HepG2 (cell line): ENCODE results near the gene HSD3B7. TPM values are rescaled to one million over a fixed set of nuclear protein-coding genes. Genes with fewer than 3 reads are reported as not detected.

Source experiments
- ADNP ChIP-seq: sonication (generic); formaldehyde crosslinking; IDR thresholded peaks from 2 replicates; pipeline ENCODE4 v1.4.0; 2020; ENCODE audit warnings: missing genetic modification reagents
- CHCHD3 ChIP-seq: sonication (generic); formaldehyde crosslinking; IDR thresholded peaks from 2 replicates; pipeline ENCODE4 v1.8.0; 2022; ENCODE audit warnings: mild to moderate bottlenecking, missing genetic modification reagents, moderate library complexity
- EP300 ChIP-seq, 3 experiments: sonication (generic) in 1 of 3; formaldehyde crosslinking in 1 of 3; IDR thresholded peaks; 2 replicates each; pipeline versions ENCODE4 v1.5.1 to v1.6.1; 2011 to 2020; ENCODE audit warnings: low read depth in 2 of 3, low read length in 2 of 3, borderline replicate concordance in 1 of 3, improper control_type of control experiment in 1 of 3, mild to moderate bottlenecking in 1 of 3, missing genetic modification reagents in 1 of 3, moderate library complexity in 1 of 3
- FOXA1 ChIP-seq, 2 experiments: fragments of 450-650 bp in 1 of 2; sonication (generic) in 1 of 2; formaldehyde crosslinking in 1 of 2; IDR thresholded peaks; 2 replicates each; pipeline versions ENCODE4 v1.4.0 to v1.6.1; 2016 to 2020; ENCODE audit warnings: missing genetic modification reagents in 1 of 2
- MED8 ChIP-seq: sonication (generic); formaldehyde crosslinking; IDR thresholded peaks from 2 replicates; pipeline ENCODE4 v1.8.1; 2023; ENCODE audit warnings: mild to moderate bottlenecking, missing genetic modification reagents; ENCODE audit not compliant: insufficient replicate concordance
- RARG ChIP-seq: sonication (generic); formaldehyde crosslinking; IDR thresholded peaks from 2 replicates; pipeline ENCODE4 v1.4.0; 2020; ENCODE audit warnings: low read depth, mild to moderate bottlenecking, missing genetic modification reagents
- SP140L ChIP-seq: sonication (generic); formaldehyde crosslinking; IDR thresholded peaks from 2 replicates; pipeline ENCODE4 v1.4.0; 2020; ENCODE audit warnings: missing genetic modification reagents, borderline replicate concordance
- TAF15 ChIP-seq: fragments of 200-400 bp; formaldehyde crosslinking; IDR thresholded peaks from one replicate; pipeline ENCODE4 v1.6.1; 2018; ENCODE audit warnings: mild to moderate bottlenecking, low read depth, low read length; ENCODE audit not compliant: poor library complexity, severe bottlenecking
- TGIF2 ChIP-seq: IDR thresholded peaks from 2 replicates; pipeline ENCODE4 v1.6.1; 2016; ENCODE audit warnings: control low read depth, missing compliant biosample characterization
- TMF1 ChIP-seq: sonication (generic); formaldehyde crosslinking; IDR thresholded peaks from 2 replicates; pipeline ENCODE4 v1.8.1; 2022; ENCODE audit warnings: low read depth, missing genetic modification reagents
- XRCC5 ChIP-seq: fragments of 200-400 bp; formaldehyde crosslinking; optimal IDR thresholded peaks from 2 replicates; pipeline ENCODE3; 2017; ENCODE audit warnings: mild to moderate bottlenecking, low read length
- ZNF3 ChIP-seq: IDR thresholded peaks from 2 replicates; pipeline ENCODE4 v1.7.0; 2017; ENCODE audit warnings: inconsistent platforms
- ZNF746 ChIP-seq: sonication (generic); formaldehyde crosslinking; IDR thresholded peaks from 2 replicates; pipeline ENCODE4 v1.8.0; 2022; ENCODE audit warnings: mild to moderate bottlenecking, missing genetic modification reagents
- polyA plus RNA-seq, 8 experiments: library from polyadenylated mRNA; depleted of rRNA in 3 of 8; stranded (reverse) in 7 of 8; unstranded in 1 of 8; fragments of >200 nt; fragmentation: Illumina TruSeq in 4 of 8; extraction: Trizol in 4 of 8; gene quantifications; 2 replicates each; pipeline versions ENCODE4 v1.2.1 to v1.2.3, GENCODE V29; 2011 to 2016; ENCODE audit warnings: low read depth in 4 of 8, missing spikeins in 1 of 8, mixed read lengths in 1 of 8; ENCODE audit not compliant: insufficient read depth in 1 of 8
- total RNA-seq, 5 experiments: library from RNA; depleted of rRNA; stranded (reverse); fragments of >200 nt; fragmentation: Illumina TruSeq; extraction: Trizol; gene quantifications; 2 replicates each; pipeline ENCODE4 v1.2.3, GENCODE V29; 2016; ENCODE audit warnings: low read depth in 1 of 5
- TF ChIP-seq, protein P1 (sequence below): sonication (generic); formaldehyde crosslinking; IDR thresholded peaks from 2 replicates; pipeline ENCODE4 v1.4.0; 2020; ENCODE audit warnings: missing genetic modification reagents
- TF ChIP-seq, protein P2 (sequence below): sonication (generic); formaldehyde crosslinking; IDR thresholded peaks from 2 replicates; pipeline ENCODE4 v1.5.0; 2020; ENCODE audit warnings: missing genetic modification reagents
- TF ChIP-seq, protein P3 (sequence below): sonication (generic); formaldehyde crosslinking; IDR thresholded peaks from 2 replicates; pipeline ENCODE4 v1.8.1; 2023; ENCODE audit warnings: mild to moderate bottlenecking, inconsistent platforms, moderate library complexity, missing genetic modification reagents, borderline replicate concordance
- TF ChIP-seq, protein P4 (sequence below): sonication (generic); formaldehyde crosslinking; IDR thresholded peaks from 2 replicates; pipeline ENCODE4 v1.5.0; 2020; ENCODE audit warnings: missing genetic modification reagents

The HSD3B7 gene
- total and polyA plus RNA-seq, 2 of the 13 experiments (the other 11 are each of a cell fraction or from before 2014, with no cell fraction given): 32.9 to 69.7 TPM

DNA sequence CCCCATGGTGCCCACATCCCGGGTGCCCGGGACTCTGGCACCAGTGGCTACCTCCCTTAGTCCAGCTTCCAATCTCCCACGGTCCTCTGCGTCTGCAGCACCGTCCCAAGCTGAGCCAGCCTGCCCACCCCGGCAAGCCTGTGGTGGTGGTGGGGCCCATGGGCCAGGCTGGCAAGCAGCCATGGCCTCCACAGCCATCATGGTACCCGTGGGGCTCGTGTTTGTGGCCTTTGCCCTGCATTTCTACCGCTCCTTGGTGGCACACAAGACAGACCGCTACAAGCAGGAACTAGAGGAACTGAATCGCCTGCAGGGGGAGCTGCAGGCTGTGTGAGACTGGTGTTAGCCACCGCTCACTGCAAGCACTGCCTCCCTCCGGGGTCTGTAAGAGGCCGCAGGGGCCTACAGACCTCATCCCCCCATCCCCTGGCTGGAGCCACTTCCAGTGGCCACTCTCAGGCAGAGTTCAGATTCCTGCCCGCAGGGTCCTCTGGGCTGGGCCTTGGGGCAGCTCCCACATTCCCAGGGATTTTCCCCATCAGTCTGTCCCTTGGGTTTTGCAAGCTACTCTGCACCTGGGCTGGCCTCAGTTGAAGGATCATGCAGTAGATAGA, 31.4 kb upstream of the HSD3B7 start (continued):
- TF ChIP-seq SP140L (no peak), ADNP (CRISPR knock-in tag) (no peak), ZNF3 (CRISPR knock-in tag) (no peak), TMF1 (CRISPR knock-in tag) (no peak), TGIF2 (CRISPR knock-in tag) (no peak), RARG (CRISPR knock-in tag) (no peak), CHCHD3 (CRISPR knock-in tag) (no peak), TAF15 (peak; percentile 34), FOXA1 (IDR thresholded peaks at IDR 0.05) (no peak), FOXA1 (CRISPR knock-in tag; IDR thresholded peaks at IDR 0.05) (no peak; the same call in 1 of the 2 replicates), XRCC5 (peak; percentile 95), MED8 (CRISPR knock-in tag) (peak; percentile 35), EP300 (IDR thresholded peaks at IDR 0.05; ENCODE audit: low read depth in 2 of 2, low read length in 2 of 2) (no peak), EP300 (CRISPR knock-in tag; IDR thresholded peaks at IDR 0.05; ENCODE audit: borderline replicate concordance) (no peak), ZNF746 (no peak)
- TF ChIP-seq, protein P1, sequence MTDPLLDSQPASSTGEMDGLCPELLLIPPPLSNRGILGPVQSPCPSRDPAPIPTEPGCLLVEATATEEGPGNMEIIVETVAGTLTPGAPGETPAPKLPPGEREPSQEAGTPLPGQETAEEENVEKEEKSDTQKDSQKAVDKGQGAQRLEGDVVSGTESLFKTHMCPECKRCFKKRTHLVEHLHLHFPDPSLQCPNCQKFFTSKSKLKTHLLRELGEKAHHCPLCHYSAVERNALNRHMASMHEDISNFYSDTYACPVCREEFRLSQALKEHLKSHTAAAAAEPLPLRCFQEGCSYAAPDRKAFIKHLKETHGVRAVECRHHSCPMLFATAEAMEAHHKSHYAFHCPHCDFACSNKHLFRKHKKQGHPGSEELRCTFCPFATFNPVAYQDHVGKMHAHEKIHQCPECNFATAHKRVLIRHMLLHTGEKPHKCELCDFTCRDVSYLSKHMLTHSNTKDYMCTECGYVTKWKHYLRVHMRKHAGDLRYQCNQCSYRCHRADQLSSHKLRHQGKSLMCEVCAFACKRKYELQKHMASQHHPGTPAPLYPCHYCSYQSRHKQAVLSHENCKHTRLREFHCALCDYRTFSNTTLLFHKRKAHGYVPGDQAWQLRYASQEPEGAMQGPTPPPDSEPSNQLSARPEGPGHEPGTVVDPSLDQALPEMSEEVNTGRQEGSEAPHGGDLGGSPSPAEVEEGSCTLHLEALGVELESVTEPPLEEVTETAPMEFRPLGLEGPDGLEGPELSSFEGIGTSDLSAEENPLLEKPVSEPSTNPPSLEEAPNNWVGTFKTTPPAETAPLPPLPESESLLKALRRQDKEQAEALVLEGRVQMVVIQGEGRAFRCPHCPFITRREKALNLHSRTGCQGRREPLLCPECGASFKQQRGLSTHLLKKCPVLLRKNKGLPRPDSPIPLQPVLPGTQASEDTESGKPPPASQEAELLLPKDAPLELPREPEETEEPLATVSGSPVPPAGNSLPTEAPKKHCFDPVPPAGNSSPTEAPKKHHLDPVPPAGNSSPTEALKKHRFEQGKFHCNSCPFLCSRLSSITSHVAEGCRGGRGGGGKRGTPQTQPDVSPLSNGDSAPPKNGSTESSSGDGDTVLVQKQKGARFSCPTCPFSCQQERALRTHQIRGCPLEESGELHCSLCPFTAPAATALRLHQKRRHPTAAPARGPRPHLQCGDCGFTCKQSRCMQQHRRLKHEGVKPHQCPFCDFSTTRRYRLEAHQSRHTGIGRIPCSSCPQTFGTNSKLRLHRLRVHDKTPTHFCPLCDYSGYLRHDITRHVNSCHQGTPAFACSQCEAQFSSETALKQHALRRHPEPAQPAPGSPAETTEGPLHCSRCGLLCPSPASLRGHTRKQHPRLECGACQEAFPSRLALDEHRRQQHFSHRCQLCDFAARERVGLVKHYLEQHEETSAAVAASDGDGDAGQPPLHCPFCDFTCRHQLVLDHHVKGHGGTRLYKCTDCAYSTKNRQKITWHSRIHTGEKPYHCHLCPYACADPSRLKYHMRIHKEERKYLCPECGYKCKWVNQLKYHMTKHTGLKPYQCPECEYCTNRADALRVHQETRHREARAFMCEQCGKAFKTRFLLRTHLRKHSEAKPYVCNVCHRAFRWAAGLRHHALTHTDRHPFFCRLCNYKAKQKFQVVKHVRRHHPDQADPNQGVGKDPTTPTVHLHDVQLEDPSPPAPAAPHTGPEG (CRISPR knock-in tag): no peak
- TF ChIP-seq, protein P2, sequence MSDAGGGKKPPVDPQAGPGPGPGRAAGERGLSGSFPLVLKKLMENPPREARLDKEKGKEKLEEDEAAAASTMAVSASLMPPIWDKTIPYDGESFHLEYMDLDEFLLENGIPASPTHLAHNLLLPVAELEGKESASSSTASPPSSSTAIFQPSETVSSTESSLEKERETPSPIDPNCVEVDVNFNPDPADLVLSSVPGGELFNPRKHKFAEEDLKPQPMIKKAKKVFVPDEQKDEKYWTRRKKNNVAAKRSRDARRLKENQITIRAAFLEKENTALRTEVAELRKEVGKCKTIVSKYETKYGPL (CRISPR knock-in tag): no peak
- TF ChIP-seq, protein P3, sequence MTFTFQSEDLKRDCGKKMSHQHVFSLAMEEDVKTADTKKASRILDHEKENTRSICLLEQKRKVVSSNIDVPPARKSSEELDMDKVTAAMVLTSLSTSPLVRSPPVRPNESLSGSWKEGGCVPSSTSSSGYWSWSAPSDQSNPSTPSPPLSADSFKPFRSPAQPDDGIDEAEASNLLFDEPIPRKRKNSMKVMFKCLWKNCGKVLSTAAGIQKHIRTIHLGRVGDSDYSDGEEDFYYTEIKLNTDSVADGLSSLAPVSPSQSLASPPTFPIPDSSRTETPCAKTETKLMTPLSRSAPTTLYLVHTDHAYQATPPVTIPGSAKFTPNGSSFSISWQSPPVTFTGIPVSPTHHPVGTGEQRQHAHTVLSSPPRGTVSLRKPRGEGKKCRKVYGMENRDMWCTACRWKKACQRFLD (CRISPR knock-in tag): no peak
- TF ChIP-seq, protein P4, sequence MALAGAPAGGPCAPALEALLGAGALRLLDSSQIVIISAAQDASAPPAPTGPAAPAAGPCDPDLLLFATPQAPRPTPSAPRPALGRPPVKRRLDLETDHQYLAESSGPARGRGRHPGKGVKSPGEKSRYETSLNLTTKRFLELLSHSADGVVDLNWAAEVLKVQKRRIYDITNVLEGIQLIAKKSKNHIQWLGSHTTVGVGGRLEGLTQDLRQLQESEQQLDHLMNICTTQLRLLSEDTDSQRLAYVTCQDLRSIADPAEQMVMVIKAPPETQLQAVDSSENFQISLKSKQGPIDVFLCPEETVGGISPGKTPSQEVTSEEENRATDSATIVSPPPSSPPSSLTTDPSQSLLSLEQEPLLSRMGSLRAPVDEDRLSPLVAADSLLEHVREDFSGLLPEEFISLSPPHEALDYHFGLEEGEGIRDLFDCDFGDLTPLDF: no peak
